CD8-positive, alpha-beta memory T cell (primary cell): ENCODE results near the gene GSTM5. TPM values are rescaled to one million over a fixed set of nuclear protein-coding genes. Genes with fewer than 3 reads are reported as not detected.
"Not testable (repeated sequence)": the region's sequence is repeated elsewhere in the genome, so short reads cannot be mapped to it uniquely, and the experiment has no call there.

ENCODE experiments used
- CTCF ChIA-PET: fragments of 350-600 bp; sonication (Branson Sonifier 250); formaldehyde crosslinking; loops from one replicate; lab custom pipeline; 2021; ENCODE audit warnings: antibody characterized with exemption; lab: Charles Lee
- POLR2A ChIA-PET: fragments of 350-600 bp; sonication (Branson Sonifier 250); formaldehyde crosslinking; loops from one replicate; lab custom pipeline; 2021; ENCODE audit warnings: antibody characterized with exemption; lab: Charles Lee
- DNase-seq, 5 donors: peaks; one replicate each; pipeline versions ENCODE4 v3.0.0 to v3.0.0-alpha.2; 2020 to 2022; ENCODE audit warnings: mixed read lengths in 1 of 5
- H3K27ac ChIP-seq: one replicate; pipeline ENCODE4 v1.7.0; 2013; ENCODE audit warnings: low read depth, mild to moderate bottlenecking, low read length, moderate library complexity
- H3K27me3 ChIP-seq: 2 replicates; pipeline ENCODE4 v1.7.0; 2013; ENCODE audit warnings: low read length, mild to moderate bottlenecking; ENCODE audit not compliant: insufficient read depth, poor library complexity, severe bottlenecking
- H3K36me3 ChIP-seq: 2 replicates; pipeline ENCODE4 v1.7.0; 2013; ENCODE audit warnings: mild to moderate bottlenecking, low read length, moderate library complexity; ENCODE audit not compliant: insufficient read depth
- H3K4me1 ChIP-seq: 2 replicates; pipeline ENCODE4 v1.7.0; 2013; ENCODE audit warnings: mild to moderate bottlenecking, low read length, moderate library complexity; ENCODE audit not compliant: insufficient read depth
- H3K4me3 ChIP-seq: 2 replicates; pipeline ENCODE4 v1.7.0; 2013; ENCODE audit warnings: mild to moderate bottlenecking, low read length
- H3K9me3 ChIP-seq: 2 replicates; pipeline ENCODE4 v1.7.0; 2013; ENCODE audit warnings: mild to moderate bottlenecking, low read length
- H3K27ac Mint-ChIP-seq, 8 donors: one replicate each; pipeline ENCODE4 v1.8.0; 2020 to 2021; ENCODE audit warnings: mixed read lengths in 8 of 8, mild to moderate bottlenecking in 6 of 8, inconsistent platforms in 3 of 8, moderate library complexity in 3 of 8
- H3K27me3 Mint-ChIP-seq, 2 donors: one replicate each; pipeline ENCODE4 v1.8.0; 2020 to 2021; ENCODE audit warnings: mixed read lengths in 2 of 2, mild to moderate bottlenecking in 1 of 2, moderate library complexity in 1 of 2
- H3K36me3 Mint-ChIP-seq, 3 donors: one replicate each; pipeline ENCODE4 v1.8.0; 2020 to 2021; ENCODE audit warnings: mixed read lengths in 3 of 3, inconsistent platforms in 1 of 3, mild to moderate bottlenecking in 1 of 3
- H3K4me1 Mint-ChIP-seq, 3 donors: one replicate each; pipeline ENCODE4 v1.8.0; 2020 to 2021; ENCODE audit warnings: mixed read lengths in 3 of 3, inconsistent platforms in 1 of 3, mild to moderate bottlenecking in 1 of 3
- H3K4me3 Mint-ChIP-seq, 7 donors: one replicate each; pipeline ENCODE4 v1.8.0; 2020 to 2021; ENCODE audit warnings: mixed read lengths in 7 of 7, mild to moderate bottlenecking in 6 of 7, moderate library complexity in 4 of 7, inconsistent platforms in 2 of 7
- H3K9me3 Mint-ChIP-seq, 5 donors: one replicate each; pipeline ENCODE4 v1.8.0; 2020 to 2022; ENCODE audit warnings: mixed read lengths in 5 of 5, mild to moderate bottlenecking in 3 of 5, moderate library complexity in 2 of 5, inconsistent platforms in 1 of 5
- polyA plus RNA-seq: library from polyadenylated mRNA; unstranded; fragments of 300-500 nt; fragmentation: Illumina TruSeq; gene quantifications from one replicate; pipeline ENCODE4 v1.2.3, GENCODE V29; 2021
- total RNA-seq, 2 experiments: library from RNA; stranded (reverse); gene quantifications; one replicate each; pipeline ENCODE4 v1.2.3, GENCODE V29; 2021

The GSTM5 gene
- total and polyA plus RNA-seq, 3 experiments from 2014 or later = not detected

DNA sequence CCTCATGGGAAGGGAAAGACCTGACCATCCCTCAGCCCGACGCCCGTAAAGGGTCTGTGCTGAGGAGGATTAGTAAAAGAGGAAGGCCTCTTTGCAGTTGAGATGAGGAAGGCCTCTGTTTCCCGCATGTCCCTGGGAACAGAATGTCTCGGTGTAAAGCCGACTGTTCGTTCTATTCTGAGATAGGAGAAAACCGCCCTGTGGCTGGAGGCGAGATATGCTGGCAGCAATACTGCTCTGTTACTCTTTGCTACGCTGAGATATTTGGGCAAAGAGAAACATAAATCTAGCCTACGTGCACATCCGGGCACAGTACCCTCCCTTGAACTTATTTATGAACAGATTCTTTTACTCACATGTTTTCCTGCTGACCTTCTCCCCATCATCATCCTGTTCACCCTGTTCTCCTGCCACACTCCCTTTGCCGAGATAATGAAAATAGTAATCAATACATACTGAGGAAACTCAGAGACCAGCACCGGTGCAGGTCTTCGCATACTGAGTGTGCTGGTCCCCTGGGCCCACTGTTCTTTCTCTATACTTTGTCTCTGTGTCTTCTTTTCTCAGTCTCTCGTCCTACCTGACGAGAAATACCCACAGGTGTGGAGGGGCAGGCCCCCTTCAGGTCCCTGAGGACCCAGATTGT lies 55.1 kb downstream of the GSTM5 start:
- CTCF ChIA-PET = not testable (repeated sequence)

More for the DNA sequence above, 55.1 kb downstream of the GSTM5 start:
- H3K27ac Mint-ChIP-seq, H3K36me3 ChIP-seq, H3K36me3 Mint-ChIP-seq, H3K27me3 Mint-ChIP-seq, H3K4me3 ChIP-seq, H3K27me3 ChIP-seq, H3K4me3 Mint-ChIP-seq, H3K9me3 Mint-ChIP-seq, H3K27ac ChIP-seq, DNase-seq, H3K9me3 ChIP-seq, H3K4me1 ChIP-seq, H3K4me1 Mint-ChIP-seq, POLR2A ChIA-PET: not testable (repeated sequence)

Other genes with a start within 250 kb of the GSTM5 start
- gene SYPL2, start 245.7 kb upstream of the GSTM5 start, total RNA-seq = under 1 TPM in 1 of 2 experiments, not detected in 1; 0.07 TPM
- gene SYPL2, start 245.7 kb upstream of the GSTM5 start, polyA plus RNA-seq = 0.07 TPM
- 10 to 100 TPM; 14.6 to 15.3 TPM for gene ATXN7L2, start 228.3 kb upstream of the GSTM5 start, total RNA-seq
- gene ATXN7L2, start 228.3 kb upstream of the GSTM5 start, polyA plus RNA-seq = 8.7 TPM
- 10 to 100 TPM in 1 of 2 experiments, 1 to 10 TPM in 1; 9.9 to 10.6 TPM for gene CYB561D1, start 218.2 kb upstream of the GSTM5 start, total RNA-seq
- gene CYB561D1, start 218.2 kb upstream of the GSTM5 start, polyA plus RNA-seq = 15.4 TPM
- 1 to 10 TPM; 4.0 to 4.9 TPM for gene AMIGO1, start 202.5 kb upstream of the GSTM5 start, total RNA-seq
- gene AMIGO1, start 202.5 kb upstream of the GSTM5 start, polyA plus RNA-seq = 20.2 TPM
- under 1 TPM in 1 of 2 experiments, not detected in 1; 0.39 TPM for gene GPR61, start 172.4 kb upstream of the GSTM5 start, total RNA-seq
- not detected for gene GPR61, start 172.4 kb upstream of the GSTM5 start, polyA plus RNA-seq
- gene GNAI3, start 163.6 kb upstream of the GSTM5 start, total RNA-seq = 1 to 10 TPM; 9.8 to 9.9 TPM
- gene GNAI3, start 163.6 kb upstream of the GSTM5 start, polyA plus RNA-seq = 8.6 TPM
- 1 to 10 TPM in 1 of 2 experiments, under 1 TPM in 1; 0.53 to 1.5 TPM for gene GNAT2, start 92.6 kb upstream of the GSTM5 start, total RNA-seq
- gene GNAT2, start 92.6 kb upstream of the GSTM5 start, polyA plus RNA-seq = not detected
- 10 to 100 TPM; 69.1 to 91.1 TPM for gene AMPD2, start 92.4 kb upstream of the GSTM5 start, total RNA-seq
- gene AMPD2, start 92.4 kb upstream of the GSTM5 start, polyA plus RNA-seq = 36.0 TPM
- 1 to 10 TPM; 1.6 to 2.7 TPM for gene GSTM4, start 56.2 kb upstream of the GSTM5 start, total RNA-seq
- gene GSTM4, start 56.2 kb upstream of the GSTM5 start, polyA plus RNA-seq = 4.4 TPM
- gene GSTM2, start 44.2 kb upstream of the GSTM5 start, total RNA-seq = 1 to 10 TPM; 2.7 to 3.1 TPM
- gene GSTM2, start 44.2 kb upstream of the GSTM5 start, polyA plus RNA-seq = 2.6 TPM
- gene GSTM1, start 24.4 kb upstream of the GSTM5 start, total RNA-seq = not detected
- gene GSTM1, start 24.4 kb upstream of the GSTM5 start, polyA plus RNA-seq = not detected
- gene GSTM3, start 28.8 kb downstream of the GSTM5 start, total RNA-seq = 1 to 10 TPM; 7.2 to 7.5 TPM
- gene GSTM3, start 28.8 kb downstream of the GSTM5 start, polyA plus RNA-seq = 23.1 TPM
- gene EPS8L3, start 51.7 kb downstream of the GSTM5 start, total RNA-seq = not detected
- gene EPS8L3, start 51.7 kb downstream of the GSTM5 start, polyA plus RNA-seq = not detected
- 10 to 100 TPM; 82.8 to 87.8 TPM for gene CSF1, start 198.6 kb downstream of the GSTM5 start, total RNA-seq
- gene CSF1, start 198.6 kb downstream of the GSTM5 start, polyA plus RNA-seq = 5.6 TPM